Measurements from ENCODE around the gene TFAP2E. TPM values are rescaled to one million over a fixed set of nuclear protein-coding genes. Genes with fewer than 3 reads are reported as not detected.

TFAP2E gene
- total RNA-seq, 1 experiment from 2014 or later = 6.1 TPM

DNA sequence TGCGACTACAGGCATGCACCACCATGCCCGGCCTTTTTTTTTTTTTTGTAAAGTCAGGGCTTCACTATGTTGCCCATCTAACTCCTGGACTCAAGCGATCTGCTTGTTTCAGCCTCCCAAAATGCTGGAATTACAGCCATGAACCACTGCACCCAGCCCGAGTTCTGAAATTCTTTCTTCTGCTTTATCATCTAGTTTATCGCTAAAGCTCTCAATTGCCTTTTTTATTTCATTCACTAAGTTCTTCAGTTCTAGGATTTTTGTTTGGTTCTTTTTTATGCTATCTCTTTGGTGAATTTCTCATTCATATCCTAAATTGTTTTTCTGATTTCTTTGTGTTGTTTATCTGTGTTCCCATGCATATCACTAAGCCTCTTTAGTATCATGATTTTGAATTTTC, 42.9 kb upstream of the TFAP2E start:
- CTCF ChIA-PET = no interaction called here
- Histone ChIP-seq H3K9me2 (ENCODE audit: insufficient read depth) (no peaks in the 10 kb centered on the region), H3K9me3 (ENCODE audit: control insufficient read depth in 1 of 2, insufficient read depth in 1 of 2, low read depth in 1 of 2, low read length in 2 of 2) (peaks cover 11 to 22% of the 10 kb centered on the region in 2 experiments; a peak in 3 of 4 replicates), H3K36me3 (ENCODE audit: control insufficient read depth in 1 of 2, insufficient read depth in 2 of 2, low read length in 2 of 2) (peaks cover 0 to 11% of the 10 kb centered on the region in 2 experiments; a peak in 1 of 4 replicates), H3K4me3 (replicated peaks in 1 of 2; ENCODE audit: low read depth in 1 of 2, low read length in 2 of 2) (no peak overlapping the region), H3K4me2 (ENCODE audit: low read length) (no peak overlapping the region), H4K20me1 (ENCODE audit: insufficient read depth) (no peaks in the 10 kb centered on the region), H2AFZ (ENCODE audit: low read depth, low read length, poor library complexity, severe bottlenecking) (no peak overlapping the region), H3K4me1 (ENCODE audit: control insufficient read depth in 1 of 2, insufficient read depth in 2 of 2, low read length in 2 of 2) (peaks cover 0 to under 1% of the 10 kb centered on the region in 2 experiments; a peak in 2 of 4 replicates), H3K27me3 (ENCODE audit: insufficient read depth, low read length) (no peaks in the 10 kb centered on the region), H3K9ac (ENCODE audit: low read length) (no peak overlapping the region), H3K79me2 (ENCODE audit: insufficient read depth, low read length) (peaks cover 5% of the 10 kb centered on the region; the same call in 1 of the 2 replicates), H3K27ac (ENCODE audit: low read depth, low read length) (no peak overlapping the region)
- POLR2A ChIA-PET = no interaction called here
- intact Hi-C loops (cut with micrococcal nuclease) = no loop called here
- TF ChIP-seq CBX3 (IDR thresholded peaks at IDR 0.05; ENCODE audit: low read depth) = no peak
- TF ChIP-seq ELF1 (IDR thresholded peaks at IDR 0.05; ENCODE audit: borderline replicate concordance, low read depth) = no peak
- TF ChIP-seq CEBPB (IDR thresholded peaks at IDR 0.05; ENCODE audit: low read depth) = no peak
- RAD21 ChIA-PET (ENCODE audit: low non-redundant PET in 1 of 2, low total read pairs in 2 of 2, uncharacterized antibody in 2 of 2, unreplicated experiment in 2 of 2) = no interaction called here
- DNase-seq (ENCODE audit: low read depth, low spot score) = no peak
- BruUV-seq (replicated peaks) = no TSS peak
- ATAC-seq = no peak

DNA sequence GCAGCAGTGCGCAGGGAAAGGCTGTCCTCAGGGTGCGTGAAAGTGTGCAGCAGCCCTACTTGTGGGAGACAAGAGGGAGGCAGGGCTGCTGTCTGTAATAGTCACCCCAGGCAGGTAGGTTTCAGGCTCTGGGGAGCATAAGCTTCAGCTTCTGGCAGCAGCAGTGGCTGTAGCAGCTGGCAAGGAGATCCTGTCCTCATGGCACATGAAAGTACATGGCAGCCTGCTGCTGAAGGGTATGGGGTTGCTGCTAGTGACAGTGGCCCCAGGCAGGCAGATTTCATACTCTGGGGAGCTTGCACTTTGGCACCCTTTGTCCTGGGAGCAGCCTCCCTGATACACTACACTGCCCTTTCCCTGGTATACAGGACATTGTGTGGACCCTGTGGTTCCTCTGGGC, 42.2 kb upstream of the TFAP2E start:
- H3K36me3 ChIP-seq (ENCODE audit: control insufficient read depth in 1 of 2, insufficient read depth in 2 of 2, low read length in 2 of 2) = peaks cover 0 to 11% of the 10 kb centered on the region in 2 experiments; a peak in 1 of 4 replicates
- no peaks in the 10 kb centered on the region for H3K4me1 ChIP-seq (ENCODE audit: control insufficient read depth in 1 of 2, insufficient read depth in 2 of 2, low read length in 2 of 2)
- TF ChIP-seq EGR1 (IDR thresholded peaks at IDR 0.05; ENCODE audit: low read depth) (no peak), SIN3A (IDR thresholded peaks at IDR 0.05; ENCODE audit: low read depth) (no peak), SRF (IDR thresholded peaks at IDR 0.05; ENCODE audit: low read depth) (no peak)
- RAD21 ChIA-PET (ENCODE audit: low non-redundant PET in 1 of 2, low total read pairs in 2 of 2, uncharacterized antibody in 2 of 2, unreplicated experiment in 2 of 2) = no interaction called here
- ATAC-seq = no peak
- peaks cover 11 to 22% of the 10 kb centered on the region in 2 experiments; a peak in 3 of 4 replicates for H3K9me3 ChIP-seq (ENCODE audit: control insufficient read depth in 1 of 2, insufficient read depth in 1 of 2, low read depth in 1 of 2, low read length in 2 of 2)
- no peak overlapping the region for H3K9ac ChIP-seq (ENCODE audit: low read length)
- intact Hi-C loops (cut with micrococcal nuclease) = no loop called here
- peaks cover 5% of the 10 kb centered on the region; the same call in 1 of the 2 replicates for H3K79me2 ChIP-seq (ENCODE audit: insufficient read depth, low read length)
- no TSS peak for BruUV-seq (replicated peaks)
- no peak overlapping the region for H3K4me3 ChIP-seq (replicated peaks in 1 of 2; ENCODE audit: low read depth in 1 of 2, low read length in 2 of 2)
- POLR2A ChIA-PET = no interaction called here
- CTCF ChIA-PET = no interaction called here
- H2AFZ ChIP-seq (ENCODE audit: low read depth, low read length, poor library complexity, severe bottlenecking) = no peak overlapping the region
- no peak for DNase-seq (ENCODE audit: low read depth, low spot score)
- H4K20me1 ChIP-seq (ENCODE audit: insufficient read depth) = no peaks in the 10 kb centered on the region
- no peak overlapping the region for H3K4me2 ChIP-seq (ENCODE audit: low read length)
- no peaks in the 10 kb centered on the region for H3K27me3 ChIP-seq (ENCODE audit: insufficient read depth, low read length)
- H3K27ac ChIP-seq (ENCODE audit: low read depth, low read length) = no peak overlapping the region
- H3K9me2 ChIP-seq (ENCODE audit: insufficient read depth) = no peaks in the 10 kb centered on the region

All from HCT116 (cell line).